HK-2 (cell line): ENCODE data around the gene CHCHD6.

ENCODE experiments used
- DNase-seq: peaks from one replicate; pipeline ENCODE4 v3.0.0-alpha.2; 2018; ENCODE audit not compliant: unreplicated experiment

CHCHD6 gene

GRCh38 chr3:126992776-126993175, 288.7 kb downstream of the CHCHD6 start:
- no peak for DNase-seq

- DNase-seq: no peak
Measured at GRCh38 chr3:126993436-126993835, 289.4 kb downstream of the CHCHD6 start.

GRCh38 chr3:126994661-126995245, 290.7 kb downstream of the CHCHD6 start:
- no peak for DNase-seq

- DNase-seq: no peak
Measured at GRCh38 chr3:126995254-126995780, 291.3 kb downstream of the CHCHD6 start.

GRCh38 chr3:126995926-126996512, 292.0 kb downstream of the CHCHD6 start:
- no peak for DNase-seq

- DNase-seq: no peak
Measured at GRCh38 chr3:126996905-126997304, 292.9 kb downstream of the CHCHD6 start.

- no peak for DNase-seq
Measured at GRCh38 chr3:126997455-126998038, 293.5 kb downstream of the CHCHD6 start.

GRCh38 chr3:126998320-126998719, 294.3 kb downstream of the CHCHD6 start:
- no peak for DNase-seq

- DNase-seq: no peak
Measured at GRCh38 chr3:126998728-126999127, 294.7 kb downstream of the CHCHD6 start.

GRCh38 chr3:126999383-126999782, 295.3 kb downstream of the CHCHD6 start:
- no peak for DNase-seq

- DNase-seq: no peak
Measured at GRCh38 chr3:127000119-127000518, 296.1 kb downstream of the CHCHD6 start.

- DNase-seq: no peak
Measured at GRCh38 chr3:127000761-127001160, 296.7 kb downstream of the CHCHD6 start.

GRCh38 chr3:127001486-127002194, 297.6 kb downstream of the CHCHD6 start:
- no peak for DNase-seq

GRCh38 chr3:127002195-127003174, 298.4 kb downstream of the CHCHD6 start:
- DNase-seq: peak; percentile 95

GRCh38 chr3:127003175-127003555, 299.1 kb downstream of the CHCHD6 start:
- DNase-seq: no peak

- DNase-seq: no peak
Measured at GRCh38 chr3:127003601-127004280, 299.7 kb downstream of the CHCHD6 start.

- no peak for DNase-seq
Measured at GRCh38 chr3:127004641-127005397, 300.8 kb downstream of the CHCHD6 start.

GRCh38 chr3:127005864-127006500, 301.9 kb downstream of the CHCHD6 start:
- no peak for DNase-seq

GRCh38 chr3:127006781-127007436, 302.9 kb downstream of the CHCHD6 start:
- DNase-seq: no peak
